Fibroblast of mammary gland (primary cell): Measurements from ENCODE around the gene MED13L.
A peak's percentile ranks its signal among the peaks of the same experiment; 100 is the strongest.

Source experiments
- DNase-seq: peaks from one replicate; pipeline ENCODE4 v3.0.0-alpha.2; 2010; ENCODE audit warnings: low read depth
- H3K4me3 ChIP-seq: 2 replicates; pipeline ENCODE4 v1.5.1; 2011; ENCODE audit warnings: low read depth, mild to moderate bottlenecking, low read length, moderate library complexity; ENCODE audit not compliant: control insufficient read depth
- TF ChIP-seq, protein P1 (sequence below): conservative IDR thresholded peaks from 2 replicates; pipeline ENCODE4 v1.5.1; 2011; ENCODE audit warnings: low read depth, low read length, inconsistent platforms; ENCODE audit not compliant: control insufficient read depth, insufficient read depth

Gene MED13L

DNA sequence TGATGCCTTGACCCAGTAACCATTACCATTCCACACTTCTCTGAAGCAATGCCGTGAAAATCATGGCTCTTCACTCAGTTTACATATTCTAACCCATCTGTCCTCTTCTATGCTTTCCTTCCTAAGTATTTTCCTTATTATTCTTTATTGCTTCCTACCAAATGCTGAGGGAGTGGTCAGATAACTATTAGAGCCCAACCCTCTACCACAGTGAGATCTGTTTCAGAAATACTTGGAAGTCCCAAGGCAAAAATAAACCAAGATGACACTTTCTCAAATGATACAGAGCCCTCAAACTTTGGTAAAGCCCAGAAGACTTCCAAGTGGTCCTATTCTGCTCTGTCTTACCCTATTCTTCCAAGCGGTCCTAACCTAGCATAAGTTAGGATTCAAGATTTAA lies 68.0 kb downstream of the MED13L start:
- TF ChIP-seq, protein P1, sequence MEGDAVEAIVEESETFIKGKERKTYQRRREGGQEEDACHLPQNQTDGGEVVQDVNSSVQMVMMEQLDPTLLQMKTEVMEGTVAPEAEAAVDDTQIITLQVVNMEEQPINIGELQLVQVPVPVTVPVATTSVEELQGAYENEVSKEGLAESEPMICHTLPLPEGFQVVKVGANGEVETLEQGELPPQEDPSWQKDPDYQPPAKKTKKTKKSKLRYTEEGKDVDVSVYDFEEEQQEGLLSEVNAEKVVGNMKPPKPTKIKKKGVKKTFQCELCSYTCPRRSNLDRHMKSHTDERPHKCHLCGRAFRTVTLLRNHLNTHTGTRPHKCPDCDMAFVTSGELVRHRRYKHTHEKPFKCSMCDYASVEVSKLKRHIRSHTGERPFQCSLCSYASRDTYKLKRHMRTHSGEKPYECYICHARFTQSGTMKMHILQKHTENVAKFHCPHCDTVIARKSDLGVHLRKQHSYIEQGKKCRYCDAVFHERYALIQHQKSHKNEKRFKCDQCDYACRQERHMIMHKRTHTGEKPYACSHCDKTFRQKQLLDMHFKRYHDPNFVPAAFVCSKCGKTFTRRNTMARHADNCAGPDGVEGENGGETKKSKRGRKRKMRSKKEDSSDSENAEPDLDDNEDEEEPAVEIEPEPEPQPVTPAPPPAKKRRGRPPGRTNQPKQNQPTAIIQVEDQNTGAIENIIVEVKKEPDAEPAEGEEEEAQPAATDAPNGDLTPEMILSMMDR: no peak
- DNase-seq: no peak
- no peak overlapping the region for H3K4me3 ChIP-seq

DNA sequence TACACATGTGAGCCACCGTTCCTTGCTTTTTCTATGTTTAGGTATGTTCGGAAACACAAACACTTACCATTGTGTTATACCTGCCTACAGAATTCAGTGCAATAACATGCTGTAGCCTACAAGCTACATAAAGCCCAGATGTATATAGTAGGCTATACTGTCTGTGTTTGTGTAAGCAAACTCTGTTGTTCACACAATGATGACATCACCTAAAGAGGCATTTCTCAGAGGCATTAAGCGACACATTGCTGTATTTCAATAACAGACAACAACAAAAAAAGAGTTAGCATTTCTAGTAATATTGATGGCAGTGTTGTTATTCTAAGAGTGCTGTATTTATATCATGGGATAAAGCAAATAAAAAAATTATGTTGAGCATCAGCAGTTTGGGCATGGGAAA lies 70.2 kb downstream of the MED13L start:
- DNase-seq: no peak
- no peak overlapping the region for H3K4me3 ChIP-seq
- TF ChIP-seq, protein P1: no peak

DNA sequence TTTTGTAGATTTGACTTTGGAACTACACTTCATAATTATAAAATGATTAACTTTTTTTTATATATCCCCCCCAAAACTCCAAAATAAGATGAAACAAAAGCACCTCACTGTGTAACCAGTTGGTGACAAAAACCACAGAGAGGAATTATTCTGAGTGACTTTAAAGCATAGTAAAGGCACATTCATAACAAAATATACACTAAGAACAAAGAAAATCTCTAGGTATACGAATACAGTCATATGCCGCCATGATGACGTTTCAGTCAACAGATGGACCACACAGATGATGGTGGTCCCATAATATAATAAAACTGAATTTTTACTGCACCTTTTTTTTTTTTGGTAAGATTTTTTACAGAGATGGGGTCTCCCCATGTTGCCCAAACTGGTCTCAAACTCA lies 70.7 kb downstream of the MED13L start:
- no peak overlapping the region for H3K4me3 ChIP-seq
- TF ChIP-seq, protein P1: no peak
- DNase-seq: no peak

DNA sequence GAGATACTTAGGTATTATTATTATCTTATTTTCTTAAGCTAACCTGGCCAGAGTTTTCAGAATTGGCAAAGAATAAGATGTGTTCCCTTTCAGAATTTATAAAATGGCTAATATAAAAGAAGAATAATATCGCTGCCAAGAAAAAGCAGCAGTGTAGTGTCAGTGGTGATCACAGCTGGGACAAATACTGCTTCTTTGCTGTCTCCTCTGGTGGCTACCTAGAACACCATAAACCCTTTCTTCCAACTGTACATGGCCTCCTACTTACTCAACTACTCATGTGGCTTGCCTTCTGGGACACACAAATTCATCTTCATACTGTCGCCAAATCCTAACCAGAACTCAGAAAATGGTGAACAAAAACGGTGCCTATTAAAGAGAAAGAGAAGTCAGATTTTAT lies 72.7 kb downstream of the MED13L start:
- TF ChIP-seq, protein P1: no peak
- H3K4me3 ChIP-seq: no peak overlapping the region
- no peak for DNase-seq

DNA sequence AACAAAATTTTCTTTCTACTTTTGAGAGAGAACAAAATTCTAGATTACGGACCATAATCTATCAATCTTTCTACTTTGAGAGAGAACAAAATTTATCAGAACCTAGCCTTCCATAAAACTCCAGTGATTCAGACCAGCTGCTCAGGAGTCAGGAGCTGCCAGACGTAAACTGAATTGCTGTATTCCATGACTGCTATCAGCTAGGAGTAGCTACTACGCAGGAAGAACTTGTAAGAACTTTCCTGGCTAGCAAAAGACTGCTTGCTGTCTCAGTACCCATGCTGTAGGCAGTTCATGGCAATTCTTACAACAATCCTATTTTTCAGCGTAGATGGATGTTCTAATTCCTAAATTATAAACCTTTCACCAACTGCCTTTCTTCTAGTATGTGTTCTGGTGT lies 73.3 kb downstream of the MED13L start:
- H3K4me3 ChIP-seq: no peak overlapping the region
- TF ChIP-seq, protein P1: no peak
- peak; percentile 32 for DNase-seq

DNA sequence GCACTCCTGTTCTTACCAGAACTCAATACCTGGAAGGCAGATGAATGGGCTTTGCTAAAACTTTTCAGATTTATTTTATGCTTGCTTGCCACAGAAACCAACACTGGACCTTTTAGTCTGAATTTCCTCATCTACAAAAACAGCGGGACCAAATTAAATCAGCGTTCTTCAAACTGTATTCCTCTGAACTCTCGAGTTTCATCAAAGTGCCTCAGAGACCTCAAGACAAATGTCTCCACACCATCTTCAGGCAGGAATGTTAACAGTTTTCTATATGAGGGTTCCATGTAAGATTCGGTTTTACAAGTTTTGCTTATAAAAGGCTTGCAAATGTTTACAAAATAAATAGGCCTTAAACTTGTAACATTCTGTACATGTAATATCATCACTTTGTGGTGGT lies 74.6 kb downstream of the MED13L start:
- no peak for DNase-seq
- no peak overlapping the region for H3K4me3 ChIP-seq
- TF ChIP-seq, protein P1: peak; percentile 34

DNA sequence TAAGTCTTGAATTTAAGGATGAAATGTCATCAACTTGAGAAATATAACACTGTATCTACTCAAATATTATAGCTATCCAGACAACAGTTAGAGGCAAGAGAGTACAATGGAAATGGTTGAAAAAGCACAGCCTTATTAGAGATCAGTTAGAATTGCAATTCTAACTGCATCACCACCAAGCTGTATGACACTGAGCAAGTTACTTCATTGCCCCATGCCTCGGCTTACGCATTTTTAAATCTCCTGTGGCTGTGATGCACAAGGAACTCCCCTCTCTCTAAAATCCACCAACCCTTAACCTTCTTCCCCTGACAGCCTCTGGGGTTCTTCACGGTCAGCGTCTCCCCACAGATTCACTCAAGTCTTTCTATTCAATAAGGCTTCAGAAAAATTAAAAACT lies 75.1 kb downstream of the MED13L start:
- no peak overlapping the region for H3K4me3 ChIP-seq
- peak; percentile 48 for DNase-seq
- TF ChIP-seq, protein P1: no peak
